Fibroblast of mammary gland (primary cell): ENCODE results near the gene BAMBI.

Source experiments
- DNase-seq: peaks from one replicate; pipeline ENCODE4 v3.0.0-alpha.2; 2010; ENCODE audit warnings: low read depth
- H3K4me3 ChIP-seq: 2 replicates; pipeline ENCODE4 v1.5.1; 2011; ENCODE audit warnings: low read depth, mild to moderate bottlenecking, low read length, moderate library complexity; ENCODE audit not compliant: control insufficient read depth
- CTCF ChIP-seq: conservative IDR thresholded peaks from 2 replicates; pipeline ENCODE4 v1.5.1; 2011; ENCODE audit warnings: low read depth, low read length, inconsistent platforms; ENCODE audit not compliant: control insufficient read depth, insufficient read depth

BAMBI gene

GRCh38 chr10:28713626-28714352 lies 36.5 kb downstream of the BAMBI start:
- DNase-seq, result no peak
- no peak for TF ChIP-seq CTCF
- H3K4me3 ChIP-seq, result no peak overlapping the region

- H3K4me3 ChIP-seq, result no peak overlapping the region
- no peak for DNase-seq
- TF ChIP-seq CTCF, result no peak
Measured at GRCh38 chr10:28714401-28715053, 37.2 kb downstream of the BAMBI start.

GRCh38 chr10:28715246-28715645 lies 37.9 kb downstream of the BAMBI start:
- TF ChIP-seq CTCF, result no peak
- H3K4me3 ChIP-seq, result no peak overlapping the region
- no peak for DNase-seq

- TF ChIP-seq CTCF, result no peak
- H3K4me3 ChIP-seq, result no peak overlapping the region
- DNase-seq, result no peak
Measured at GRCh38 chr10:28715757-28716156, 38.4 kb downstream of the BAMBI start.

GRCh38 chr10:28716748-28717147 lies 39.4 kb downstream of the BAMBI start:
- no peak overlapping the region for H3K4me3 ChIP-seq
- no peak for TF ChIP-seq CTCF
- no peak for DNase-seq

- H3K4me3 ChIP-seq, result no peak overlapping the region
- TF ChIP-seq CTCF, result no peak
- no peak for DNase-seq
Measured at GRCh38 chr10:28717656-28718201, 40.4 kb downstream of the BAMBI start.
